ENCODE measurements around the gene SLC7A11.

GRCh38 chr4:138262469-138262868 is 20.3 kb upstream of the SLC7A11 start:
- TF ChIP-seq EZH2 (IDR thresholded peaks at IDR 0.05; ENCODE audit: low read length, unreplicated experiment) (no peak), CTCF (conservative IDR thresholded peaks at IDR 0.05; ENCODE audit: low read depth, low read length) (no peak)

Measured in PC-3 (cell line).